Stimulated activated CD8-positive, alpha-beta memory T cell treated with anti-CD3 and anti-CD28 coated beads, Interleukin-12 subunit alpha, Interleukin-12 subunit beta, amount 100 ng/mL, for 1 hour (primary cell): ENCODE measurements around the gene MEAF6.
"Not testable (repeated sequence)": the region's sequence is repeated elsewhere in the genome, so short reads cannot be mapped to it uniquely, and the experiment has no call there.

Experiments
- DNase-seq: peaks from one replicate; pipeline ENCODE4 v3.0.0-alpha.2; 2020; ENCODE audit warnings: low read depth

MEAF6 gene

DNA sequence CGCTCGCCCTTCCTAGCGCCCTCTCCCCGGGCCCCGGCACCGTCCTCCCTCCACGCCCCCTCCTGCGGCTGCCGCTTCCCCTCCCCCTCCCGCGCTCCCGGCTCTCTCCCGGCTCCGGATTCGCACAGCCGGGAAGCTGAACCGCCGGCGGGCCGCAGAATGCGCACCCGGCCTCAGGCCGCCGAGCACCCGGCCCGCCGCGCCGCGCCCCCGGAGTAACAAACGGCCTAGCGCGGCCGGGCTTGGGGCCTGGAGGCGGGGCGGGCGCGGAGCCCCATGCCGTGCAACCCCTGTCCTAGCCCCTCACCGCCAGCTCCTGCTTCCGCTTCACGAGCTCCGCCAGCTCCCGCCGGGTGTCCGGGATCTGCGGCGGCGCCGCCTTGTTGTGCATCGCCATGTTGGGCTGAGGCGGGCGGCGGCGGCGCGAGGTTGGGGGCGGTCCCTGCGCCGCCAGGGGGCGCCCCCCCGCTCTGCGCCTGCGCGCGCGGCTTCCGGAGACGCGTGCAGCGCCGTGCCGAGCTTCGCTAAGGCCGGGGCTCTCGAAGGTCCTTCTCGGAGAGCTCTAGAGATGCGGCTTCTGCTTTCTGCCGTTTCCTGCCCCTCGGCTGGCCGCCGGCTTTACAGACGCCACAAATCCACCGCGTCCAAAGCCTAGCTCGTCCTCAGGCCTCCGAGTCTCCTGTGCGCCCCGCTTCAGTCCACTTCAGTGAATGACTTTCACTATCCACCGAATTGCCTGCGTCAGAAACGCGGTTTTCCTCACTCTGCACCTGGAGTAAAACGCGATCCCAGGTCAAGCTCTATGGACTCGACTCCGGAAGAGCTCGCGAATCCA is at the start of gene MEAF6:
TSS of gene MEAF6 (minus strand) at position 417 of the 835 bp plus-strand sequence. CDS start at position 397, 20 bp downstream.
- peak; percentile 71 for DNase-seq

GRCh38 chr1:37562984-37563383 is 48.4 kb upstream of the MEAF6 start:
- no peak for DNase-seq

DNA sequence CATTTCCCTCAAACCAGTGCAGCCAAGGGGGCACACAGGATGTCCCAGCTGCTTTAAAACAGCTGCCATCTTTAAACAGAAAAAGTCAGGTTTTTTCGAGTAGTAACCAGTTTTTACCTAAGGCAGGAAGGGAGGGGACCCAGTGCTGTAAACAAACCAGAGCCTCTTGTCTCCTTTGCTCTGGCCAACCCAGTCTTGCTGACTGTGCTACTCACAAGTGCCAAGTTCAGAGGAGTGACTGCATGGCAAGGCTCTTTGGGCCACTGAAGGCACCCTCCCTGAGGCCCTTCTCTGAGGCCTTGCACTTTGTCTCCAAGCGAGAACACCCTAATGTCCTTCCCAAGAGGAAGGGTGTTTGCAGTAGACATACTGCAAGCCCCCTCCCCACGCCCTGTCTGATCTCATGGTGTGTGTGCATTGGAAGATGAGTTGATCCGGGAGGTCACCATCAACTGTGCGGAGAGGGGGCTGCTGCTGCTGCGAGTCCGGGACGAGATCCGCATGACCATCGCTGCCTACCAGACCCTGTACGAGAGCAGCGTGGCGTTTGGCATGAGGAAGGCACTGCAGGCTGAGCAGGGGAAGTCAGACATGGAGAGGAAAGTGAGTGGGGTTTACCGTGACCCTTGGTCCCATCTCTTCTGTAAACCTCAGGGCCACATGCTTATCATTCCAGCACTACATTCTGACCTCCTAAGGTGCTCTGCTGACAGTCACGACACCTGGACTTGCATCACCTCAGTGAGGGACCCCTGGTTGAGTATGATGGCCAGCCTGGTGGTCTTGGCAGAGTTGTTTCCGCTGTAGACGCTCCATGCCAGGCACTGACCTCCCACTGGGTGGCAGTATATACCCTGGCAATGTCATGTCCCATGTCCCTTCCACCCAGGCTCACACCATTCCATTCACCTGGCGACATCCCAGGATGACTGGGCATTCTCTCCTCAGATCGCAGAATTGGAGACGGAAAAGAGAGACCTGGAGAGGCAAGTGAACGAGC is 46.9 kb upstream of the MEAF6 start:
- no peak for DNase-seq

- no peak for DNase-seq
These were observed 46.0 kb upstream of the MEAF6 start for GRCh38 chr1:37560401-37561132.

DNA sequence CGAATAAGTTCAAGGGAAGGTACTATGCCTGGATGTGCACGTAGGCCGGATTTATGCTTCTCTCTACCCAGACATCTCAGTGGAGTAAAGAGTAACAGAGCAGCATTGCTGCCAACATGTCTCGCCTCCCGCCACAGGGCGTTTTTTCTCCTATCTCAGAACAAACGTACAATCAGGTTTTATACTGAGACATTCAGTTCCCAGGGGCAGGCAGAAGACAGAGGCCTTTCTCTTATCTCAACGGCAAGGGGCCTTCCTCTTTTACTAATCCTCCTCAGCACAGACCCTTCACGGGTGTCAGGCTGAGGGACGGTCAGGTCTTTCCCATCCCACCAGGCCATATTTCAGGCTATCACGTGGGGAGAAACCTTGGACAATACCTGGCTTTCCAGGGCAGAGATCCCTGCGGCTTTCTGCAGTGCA is 45.4 kb upstream of the MEAF6 start:
- DNase-seq = not testable (repeated sequence)

GRCh38 chr1:37559080-37559479 is 44.5 kb upstream of the MEAF6 start:
- DNase-seq = no peak

GRCh38 chr1:37558411-37558810 is 43.8 kb upstream of the MEAF6 start:
- DNase-seq = no peak

DNA sequence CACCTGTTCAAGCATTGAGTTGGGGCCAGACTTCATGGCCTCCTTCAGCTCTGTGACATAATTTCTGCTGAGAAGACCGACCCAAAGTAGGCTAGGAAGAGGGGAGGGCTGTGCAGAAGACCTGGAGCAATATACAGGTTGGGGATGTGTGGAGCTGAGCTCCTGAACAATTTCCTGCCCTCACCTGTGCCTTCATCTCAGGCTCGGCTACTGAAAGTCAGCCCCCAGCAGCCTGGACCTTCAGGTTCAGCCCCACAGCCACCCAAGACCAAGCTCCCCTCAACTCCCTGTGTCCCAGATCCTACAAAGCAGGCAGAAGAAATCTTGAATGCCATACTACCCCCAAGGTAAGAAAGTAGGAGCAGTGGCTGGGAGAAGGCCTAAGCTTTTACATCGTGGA is 42.8 kb upstream of the MEAF6 start:
- no peak for DNase-seq

GRCh38 chr1:37556712-37557196 is 42.2 kb upstream of the MEAF6 start, which contains the start of gene DNALI1:
TSS of gene DNALI1 (plus strand) at chr1:37556940. CDS start at chr1:37556995, 55 bp downstream.
- DNase-seq = no peak

- DNase-seq = peak; percentile 84
These were observed 39.6 kb upstream of the MEAF6 start, which contains the start of gene SNIP1 for GRCh38 chr1:37553927-37554808. TSS of gene SNIP1 (minus strand) at chr1:37554293. CDS start at chr1:37554229, 64 bp downstream.

DNA sequence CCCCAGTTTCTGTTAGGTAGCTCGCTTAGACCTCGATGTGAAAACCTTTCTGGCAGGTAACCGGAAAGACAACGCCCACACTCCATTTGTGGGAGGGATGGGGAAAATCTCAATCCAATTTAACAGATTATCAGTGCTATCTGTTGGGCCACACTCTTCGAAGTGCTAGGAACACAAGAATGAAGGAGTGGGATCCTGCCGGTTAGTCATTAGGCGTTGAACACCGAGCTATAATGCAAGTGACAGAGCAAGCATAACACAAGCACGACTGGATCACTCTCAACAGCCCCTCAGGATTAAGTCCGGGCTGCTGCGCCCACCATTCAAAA is 39.0 kb upstream of the MEAF6 start:
- DNase-seq = no peak

GRCh38 chr1:37549341-37549740 is 34.8 kb upstream of the MEAF6 start:
- DNase-seq = no peak

DNA sequence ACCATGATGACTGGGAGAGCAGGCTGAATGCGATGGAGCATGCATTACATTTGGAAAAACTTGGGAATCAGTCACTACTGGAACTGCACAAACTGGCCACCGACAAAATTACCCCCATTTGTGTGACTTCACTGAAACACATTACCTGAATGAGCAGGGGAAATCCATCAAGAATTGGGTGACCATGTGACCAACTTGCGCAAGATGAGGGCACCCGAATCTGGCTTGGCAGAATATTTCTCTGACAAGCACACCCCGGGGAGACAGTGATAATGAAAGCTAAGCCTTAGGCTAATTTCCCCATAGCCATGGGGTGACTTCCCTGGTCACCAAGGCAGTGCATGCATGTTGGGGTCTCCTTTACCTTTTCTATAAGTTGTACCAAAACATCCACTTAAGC is 30.5 kb upstream of the MEAF6 start:
- DNase-seq = no peak

GRCh38 chr1:37544530-37544929 is 30.0 kb upstream of the MEAF6 start:
- no peak for DNase-seq

GRCh38 chr1:37540036-37540785 is 25.6 kb upstream of the MEAF6 start:
- DNase-seq = no peak

DNA sequence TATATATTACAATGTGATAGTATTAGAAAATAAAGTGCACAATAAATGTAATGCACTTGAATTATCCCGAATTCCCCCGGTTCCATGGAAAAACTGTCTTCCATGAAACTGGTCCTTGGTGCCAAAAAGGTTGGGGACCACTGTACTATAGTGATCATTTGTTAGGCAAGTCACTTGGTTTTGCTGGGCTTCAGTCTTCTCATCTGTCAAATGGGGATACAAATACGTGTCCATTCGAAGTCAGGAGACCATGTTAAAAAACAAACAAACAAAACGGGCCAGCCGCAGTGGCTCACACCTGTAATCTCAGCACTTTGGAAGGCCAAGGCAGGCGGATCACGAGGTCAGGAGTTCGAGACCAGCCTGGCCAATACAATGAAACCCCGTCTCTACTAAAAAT is 24.6 kb upstream of the MEAF6 start:
- not testable (repeated sequence) for DNase-seq

- no peak for DNase-seq
These were observed 22.8 kb upstream of the MEAF6 start for GRCh38 chr1:37537378-37537777.

GRCh38 chr1:37533317-37534093 is 18.9 kb upstream of the MEAF6 start:
- DNase-seq = no peak
